Fibroblast of lung (primary cell): ENCODE results near the gene IVL. TPM values are rescaled to one million over a fixed set of nuclear protein-coding genes. Genes with fewer than 3 reads are reported as not detected.

Source experiments
- DNase-seq, 2 donors: peaks; one replicate each; pipeline versions ENCODE4 v3.0.0 to v3.0.0-alpha.2; 2010; ENCODE audit warnings: low read depth in 2 of 2
- H2AFZ ChIP-seq: 2 replicates; pipeline ENCODE4 v1.5.1; 2012; ENCODE audit warnings: low read length, control low read depth, inconsistent platforms
- H3K27ac ChIP-seq: 2 replicates; pipeline ENCODE4 v1.5.1; 2011; ENCODE audit warnings: low read length, control low read depth; ENCODE audit not compliant: insufficient read depth
- H3K27me3 ChIP-seq: 2 replicates; pipeline ENCODE4 v1.5.1; 2011; ENCODE audit warnings: mild to moderate bottlenecking, low read length; ENCODE audit not compliant: control insufficient read depth, insufficient read depth
- H3K36me3 ChIP-seq: 2 replicates; pipeline ENCODE4 v1.5.1; 2011; ENCODE audit warnings: low read length; ENCODE audit not compliant: control insufficient read depth, insufficient read depth
- H3K4me1 ChIP-seq: 2 replicates; pipeline ENCODE4 v1.5.1; 2011; ENCODE audit warnings: low read length; ENCODE audit not compliant: control insufficient read depth, insufficient read depth; ENCODE audit errors: extremely low read depth
- H3K4me2 ChIP-seq: 2 replicates; pipeline ENCODE4 v1.5.1; 2011; ENCODE audit warnings: low read length, control low read depth; ENCODE audit not compliant: insufficient read depth; ENCODE audit errors: extremely low read depth
- H3K4me3 ChIP-seq, 4 experiments: fragments of 200-600 bp in 1 of 4; sonication (generic) in 1 of 4; replicated peaks in 1 of 4; 2 replicates each; pipeline ENCODE4 v1.5.1; 2011 to 2016; ENCODE audit warnings: low read length in 4 of 4, low read depth in 3 of 4, mild to moderate bottlenecking in 3 of 4, control low read depth in 2 of 4, inconsistent platforms in 1 of 4, mixed read lengths in 1 of 4; ENCODE audit not compliant: insufficient read depth in 1 of 4; ENCODE audit errors: control extremely low read depth in 1 of 4
- H3K79me2 ChIP-seq: 2 replicates; pipeline ENCODE4 v1.5.1; 2012; ENCODE audit warnings: mild to moderate bottlenecking, low read length, inconsistent platforms; ENCODE audit not compliant: control insufficient read depth, insufficient read depth
- H3K9ac ChIP-seq: 2 replicates; pipeline ENCODE4 v1.5.1; 2011; ENCODE audit warnings: mild to moderate bottlenecking, low read length, control low read depth; ENCODE audit not compliant: insufficient read depth
- H3K9me3 ChIP-seq: 2 replicates; pipeline ENCODE4 v1.5.1; 2012; ENCODE audit warnings: low read depth, low read length; ENCODE audit not compliant: control insufficient read depth, insufficient read depth
- H4K20me1 ChIP-seq: 2 replicates; pipeline ENCODE4 v1.5.1; 2011; ENCODE audit warnings: low read length; ENCODE audit not compliant: control insufficient read depth, insufficient read depth; ENCODE audit errors: extremely low read depth
- EZH2 ChIP-seq: IDR thresholded peaks from 2 replicates; pipeline ENCODE4 v1.5.1; 2012; ENCODE audit warnings: low read length, control low read depth, mild to moderate bottlenecking; ENCODE audit errors: missing control alignments
- polyA plus RNA-seq, 2 donors: library from polyadenylated mRNA; depleted of rRNA in 1 of 2; stranded (reverse) in 1 of 2; unstranded in 1 of 2; fragments of >200 nt; gene quantifications; 2 replicates each; pipeline ENCODE4 v1.2.1, GENCODE V29; 2011 to 2012; ENCODE audit warnings: missing spikeins in 1 of 2
- total RNA-seq: library from RNA; depleted of rRNA; stranded (reverse); fragments of >200 nt; gene quantifications from 2 replicates; pipeline ENCODE4 v1.2.1, GENCODE V29; 2014
- TF ChIP-seq, protein P1 (sequence below), 2 donors: IDR thresholded peaks in 1 of 2; conservative IDR thresholded peaks in 1 of 2; 1 replicate in 1 of 2; 2 replicates in 1 of 2; pipeline ENCODE4 v1.5.1; 2011 to 2012; ENCODE audit warnings: low read length in 2 of 2, control low read depth in 1 of 2, inconsistent platforms in 1 of 2, low read depth in 1 of 2, mild to moderate bottlenecking in 1 of 2

The IVL gene
- total and polyA plus RNA-seq, 2 donors (not counting 1 experiment from before 2014, with no cell fraction given), result 0.10 TPM; not detected in 1

DNA sequence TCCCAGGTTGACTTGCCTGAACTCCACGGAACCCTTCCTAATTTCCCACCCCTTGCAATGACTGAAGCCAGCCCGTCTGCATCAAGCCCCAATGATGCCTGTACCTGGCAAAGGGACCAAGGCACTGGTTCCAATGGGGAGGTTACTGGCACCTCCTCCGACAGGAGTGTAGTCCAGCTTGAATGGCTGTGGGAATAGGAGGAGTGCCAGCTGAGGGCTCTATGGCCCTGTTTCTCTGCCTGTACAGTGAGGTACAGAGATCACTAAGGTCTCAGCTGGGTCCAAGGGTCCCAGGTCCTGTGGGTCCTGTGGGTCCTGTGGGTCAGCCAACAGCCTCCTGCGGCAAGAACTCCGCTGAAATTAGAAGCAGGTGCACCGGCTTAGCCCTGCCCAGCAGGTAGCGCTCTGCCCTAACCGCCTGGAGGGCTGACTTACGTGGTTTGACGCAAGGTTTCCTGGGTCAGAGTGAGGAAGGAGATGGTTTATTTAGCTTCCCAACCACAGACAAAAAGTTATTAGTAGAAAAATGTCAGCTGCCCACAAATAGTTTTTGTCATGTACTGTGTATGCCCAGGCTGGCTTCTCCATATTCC, 52.2 kb downstream of the IVL start:
- DNase-seq, result no peak
- no peak overlapping the region for H3K9ac ChIP-seq
- TF ChIP-seq, protein P1, sequence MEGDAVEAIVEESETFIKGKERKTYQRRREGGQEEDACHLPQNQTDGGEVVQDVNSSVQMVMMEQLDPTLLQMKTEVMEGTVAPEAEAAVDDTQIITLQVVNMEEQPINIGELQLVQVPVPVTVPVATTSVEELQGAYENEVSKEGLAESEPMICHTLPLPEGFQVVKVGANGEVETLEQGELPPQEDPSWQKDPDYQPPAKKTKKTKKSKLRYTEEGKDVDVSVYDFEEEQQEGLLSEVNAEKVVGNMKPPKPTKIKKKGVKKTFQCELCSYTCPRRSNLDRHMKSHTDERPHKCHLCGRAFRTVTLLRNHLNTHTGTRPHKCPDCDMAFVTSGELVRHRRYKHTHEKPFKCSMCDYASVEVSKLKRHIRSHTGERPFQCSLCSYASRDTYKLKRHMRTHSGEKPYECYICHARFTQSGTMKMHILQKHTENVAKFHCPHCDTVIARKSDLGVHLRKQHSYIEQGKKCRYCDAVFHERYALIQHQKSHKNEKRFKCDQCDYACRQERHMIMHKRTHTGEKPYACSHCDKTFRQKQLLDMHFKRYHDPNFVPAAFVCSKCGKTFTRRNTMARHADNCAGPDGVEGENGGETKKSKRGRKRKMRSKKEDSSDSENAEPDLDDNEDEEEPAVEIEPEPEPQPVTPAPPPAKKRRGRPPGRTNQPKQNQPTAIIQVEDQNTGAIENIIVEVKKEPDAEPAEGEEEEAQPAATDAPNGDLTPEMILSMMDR (conservative IDR thresholded peaks at IDR 0.05 in 1 of 2, IDR thresholded peaks at IDR 0.05 in 1 of 2; ENCODE audit: low read depth in 1 of 2, low read length in 2 of 2), result no peak
- no peak for TF ChIP-seq EZH2
- no peaks in the 10 kb centered on the region for H3K9me3 ChIP-seq
- H3K4me1 ChIP-seq, result no peaks in the 10 kb centered on the region
- H3K79me2 ChIP-seq, result no peaks in the 10 kb centered on the region
- H3K36me3 ChIP-seq, result no peaks in the 10 kb centered on the region
- no peak overlapping the region for H3K4me3 ChIP-seq
- no peak overlapping the region for H3K4me2 ChIP-seq
- H3K27me3 ChIP-seq, result no peaks in the 10 kb centered on the region
- no peaks in the 10 kb centered on the region for H4K20me1 ChIP-seq
- no peak overlapping the region for H2AFZ ChIP-seq
- H3K27ac ChIP-seq, result no peak overlapping the region

Other genes with a start within 250 kb of the IVL start
- gene LCE2D, start 245.2 kb upstream of the IVL start, total RNA-seq, result not detected in 2 replicates
- not detected in 2 replicates for gene LCE2D, start 245.2 kb upstream of the IVL start, polyA plus RNA-seq
- not detected in 2 replicates for gene LCE2C, start 233.3 kb upstream of the IVL start, total RNA-seq
- gene LCE2C, start 233.3 kb upstream of the IVL start, polyA plus RNA-seq, result 0.12 and 1.5 TPM in 2 replicates
- gene LCE2B, start 222.4 kb upstream of the IVL start, total RNA-seq, result not detected in 2 replicates
- gene LCE2B, start 222.4 kb upstream of the IVL start, polyA plus RNA-seq, result 0.17 and 0.53 TPM in 2 replicates
- 0.33 TPM in 1 of 2 replicates, not detected in the other for gene LCE2A, start 210.2 kb upstream of the IVL start, total RNA-seq
- gene LCE2A, start 210.2 kb upstream of the IVL start, polyA plus RNA-seq, result 0.91 and 8.1 TPM in 2 replicates
- not detected in 2 replicates for gene LCE4A, start 200.4 kb upstream of the IVL start, total RNA-seq
- not detected in 2 replicates for gene LCE4A, start 200.4 kb upstream of the IVL start, polyA plus RNA-seq
- gene KPRP, start 150.5 kb upstream of the IVL start, total RNA-seq, result not detected in 2 replicates
- gene KPRP, start 150.5 kb upstream of the IVL start, polyA plus RNA-seq, result 0.33 and 0.63 TPM in 2 replicates
- not detected in 2 replicates for gene LCE1F, start 133.4 kb upstream of the IVL start, total RNA-seq
- not detected in 2 replicates for gene LCE1F, start 133.4 kb upstream of the IVL start, polyA plus RNA-seq
- not detected in 2 replicates for gene LCE1E, start 122.3 kb upstream of the IVL start, total RNA-seq
- 0.08 and 0.14 TPM in 2 replicates for gene LCE1E, start 122.3 kb upstream of the IVL start, polyA plus RNA-seq
- gene LCE1D, start 111.8 kb upstream of the IVL start, total RNA-seq, result not detected in 2 replicates
- gene LCE1D, start 111.8 kb upstream of the IVL start, polyA plus RNA-seq, result not detected in 2 replicates
- gene LCE1C, start 101.9 kb upstream of the IVL start, total RNA-seq, result not detected in 2 replicates
- gene LCE1C, start 101.9 kb upstream of the IVL start, polyA plus RNA-seq, result not detected in 2 replicates
- gene LCE1B, start 96.6 kb upstream of the IVL start, total RNA-seq, result not detected in 2 replicates
- gene LCE1B, start 96.6 kb upstream of the IVL start, polyA plus RNA-seq, result not detected in 2 replicates
- not detected in 2 replicates for gene LCE1A, start 81.1 kb upstream of the IVL start, total RNA-seq
- not detected in 2 replicates for gene LCE1A, start 81.1 kb upstream of the IVL start, polyA plus RNA-seq
- not detected in 2 replicates for gene LCE6A, start 65.7 kb upstream of the IVL start, total RNA-seq
- gene LCE6A, start 65.7 kb upstream of the IVL start, polyA plus RNA-seq, result not detected in 2 replicates
- not detected in 2 replicates for gene LCE7A, start 48.5 kb upstream of the IVL start, total RNA-seq
- not detected in 2 replicates for gene LCE7A, start 48.5 kb upstream of the IVL start, polyA plus RNA-seq
- gene SMCP, start 30.2 kb upstream of the IVL start, total RNA-seq, result 0.17 TPM in 1 of 2 replicates, not detected in the other
- gene SMCP, start 30.2 kb upstream of the IVL start, polyA plus RNA-seq, result 0.12 TPM in 1 of 2 replicates, not detected in the other
- gene SPRR5, start 38.7 kb downstream of the IVL start, total RNA-seq, result not detected in 2 replicates
- not detected in 2 replicates for gene SPRR5, start 38.7 kb downstream of the IVL start, polyA plus RNA-seq
- not detected in 2 replicates for gene SPRR4, start 62.1 kb downstream of the IVL start, total RNA-seq
- not detected in 2 replicates for gene SPRR4, start 62.1 kb downstream of the IVL start, polyA plus RNA-seq
- not detected in 2 replicates for gene SPRR1A, start 75.5 kb downstream of the IVL start, total RNA-seq
- gene SPRR1A, start 75.5 kb downstream of the IVL start, polyA plus RNA-seq, result not detected in 2 replicates
- gene SPRR3, start 93.2 kb downstream of the IVL start, total RNA-seq, result not detected in 2 replicates
- gene SPRR3, start 93.2 kb downstream of the IVL start, polyA plus RNA-seq, result not detected in 2 replicates
- not detected in 2 replicates for gene SPRR1B, start 122.7 kb downstream of the IVL start, total RNA-seq
- gene SPRR1B, start 122.7 kb downstream of the IVL start, polyA plus RNA-seq, result not detected in 2 replicates
- gene SPRR2D, start 132.6 kb downstream of the IVL start, total RNA-seq, result not detected in 2 replicates
- gene SPRR2D, start 132.6 kb downstream of the IVL start, polyA plus RNA-seq, result not detected in 2 replicates
- gene SPRR2A, start 149.0 kb downstream of the IVL start, total RNA-seq, result not detected in 2 replicates
- gene SPRR2A, start 149.0 kb downstream of the IVL start, polyA plus RNA-seq, result not detected in 2 replicates
- not detected in 2 replicates for gene SPRR2B, start 163.1 kb downstream of the IVL start, total RNA-seq
- gene SPRR2B, start 163.1 kb downstream of the IVL start, polyA plus RNA-seq, result not detected in 2 replicates
- not detected in 2 replicates for gene SPRR2E, start 186.0 kb downstream of the IVL start, total RNA-seq
- gene SPRR2E, start 186.0 kb downstream of the IVL start, polyA plus RNA-seq, result not detected in 2 replicates
- gene SPRR2F, start 205.0 kb downstream of the IVL start, total RNA-seq, result not detected in 2 replicates
- gene SPRR2F, start 205.0 kb downstream of the IVL start, polyA plus RNA-seq, result not detected in 2 replicates
- gene SPRR2G, start 242.3 kb downstream of the IVL start, total RNA-seq, result not detected in 2 replicates
- gene SPRR2G, start 242.3 kb downstream of the IVL start, polyA plus RNA-seq, result not detected in 2 replicates